Measurements from ENCODE around the gene MEGF9. TPM values are rescaled to one million over a fixed set of nuclear protein-coding genes. Genes with fewer than 3 reads are reported as not detected.
A peak's percentile ranks its signal among the peaks of the same experiment; 100 is the strongest.

Gene MEGF9
- polyA plus RNA-seq, 1 of the 3 experiments (the other 2 are of a cell fraction): 1.8 TPM

DNA sequence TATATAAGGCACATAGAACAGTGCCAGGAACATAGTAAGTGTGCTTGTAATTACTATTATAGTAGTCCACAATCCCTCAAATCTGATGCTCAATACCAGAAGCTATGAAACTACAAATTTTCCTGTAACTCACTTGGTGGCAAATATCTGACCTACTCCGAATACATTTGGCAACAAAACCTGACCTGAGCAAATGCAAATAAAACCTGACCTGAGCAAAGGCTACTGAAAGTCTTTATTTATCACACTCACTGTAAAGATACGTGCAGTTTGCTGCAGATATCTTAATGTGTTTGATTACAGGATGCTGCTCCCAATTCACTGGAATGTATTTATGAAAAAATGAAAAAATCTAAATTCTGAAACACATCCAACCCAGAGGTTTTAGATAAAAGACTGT is 7.1 kb downstream of the MEGF9 start:
- CTCF ChIA-PET: no interaction called here
- TF ChIP-seq NRF1 (IDR thresholded peaks at IDR 0.05; ENCODE audit: low read depth, low read length): no peak
- no peak for TF ChIP-seq RAD21 (IDR thresholded peaks at IDR 0.05; ENCODE audit: low read length)
- no peak for TF ChIP-seq FOXM1 (IDR thresholded peaks at IDR 0.05; ENCODE audit: low read depth)
- no peak for TF ChIP-seq TEAD4 (IDR thresholded peaks at IDR 0.05; ENCODE audit: borderline replicate concordance, insufficient read depth)
- TF ChIP-seq, protein P1, sequence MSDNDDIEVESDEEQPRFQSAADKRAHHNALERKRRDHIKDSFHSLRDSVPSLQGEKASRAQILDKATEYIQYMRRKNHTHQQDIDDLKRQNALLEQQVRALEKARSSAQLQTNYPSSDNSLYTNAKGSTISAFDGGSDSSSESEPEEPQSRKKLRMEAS (IDR thresholded peaks at IDR 0.05; ENCODE audit: low read depth): no peak
- no peak for TF ChIP-seq MXI1 (IDR thresholded peaks at IDR 0.05; ENCODE audit: low read depth, low read length)
- no peak for TF ChIP-seq NFIC (IDR thresholded peaks at IDR 0.05; ENCODE audit: borderline replicate concordance)
- TF ChIP-seq, protein P2, sequence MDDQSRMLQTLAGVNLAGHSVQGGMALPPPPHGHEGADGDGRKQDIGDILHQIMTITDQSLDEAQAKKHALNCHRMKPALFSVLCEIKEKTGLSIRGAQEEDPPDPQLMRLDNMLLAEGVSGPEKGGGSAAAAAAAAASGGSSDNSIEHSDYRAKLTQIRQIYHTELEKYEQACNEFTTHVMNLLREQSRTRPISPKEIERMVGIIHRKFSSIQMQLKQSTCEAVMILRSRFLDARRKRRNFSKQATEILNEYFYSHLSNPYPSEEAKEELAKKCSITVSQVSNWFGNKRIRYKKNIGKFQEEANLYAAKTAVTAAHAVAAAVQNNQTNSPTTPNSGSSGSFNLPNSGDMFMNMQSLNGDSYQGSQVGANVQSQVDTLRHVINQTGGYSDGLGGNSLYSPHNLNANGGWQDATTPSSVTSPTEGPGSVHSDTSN (IDR thresholded peaks at IDR 0.05): no peak
- TF ChIP-seq, protein P3, sequence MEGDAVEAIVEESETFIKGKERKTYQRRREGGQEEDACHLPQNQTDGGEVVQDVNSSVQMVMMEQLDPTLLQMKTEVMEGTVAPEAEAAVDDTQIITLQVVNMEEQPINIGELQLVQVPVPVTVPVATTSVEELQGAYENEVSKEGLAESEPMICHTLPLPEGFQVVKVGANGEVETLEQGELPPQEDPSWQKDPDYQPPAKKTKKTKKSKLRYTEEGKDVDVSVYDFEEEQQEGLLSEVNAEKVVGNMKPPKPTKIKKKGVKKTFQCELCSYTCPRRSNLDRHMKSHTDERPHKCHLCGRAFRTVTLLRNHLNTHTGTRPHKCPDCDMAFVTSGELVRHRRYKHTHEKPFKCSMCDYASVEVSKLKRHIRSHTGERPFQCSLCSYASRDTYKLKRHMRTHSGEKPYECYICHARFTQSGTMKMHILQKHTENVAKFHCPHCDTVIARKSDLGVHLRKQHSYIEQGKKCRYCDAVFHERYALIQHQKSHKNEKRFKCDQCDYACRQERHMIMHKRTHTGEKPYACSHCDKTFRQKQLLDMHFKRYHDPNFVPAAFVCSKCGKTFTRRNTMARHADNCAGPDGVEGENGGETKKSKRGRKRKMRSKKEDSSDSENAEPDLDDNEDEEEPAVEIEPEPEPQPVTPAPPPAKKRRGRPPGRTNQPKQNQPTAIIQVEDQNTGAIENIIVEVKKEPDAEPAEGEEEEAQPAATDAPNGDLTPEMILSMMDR (IDR thresholded peaks at IDR 0.05): no peak
- no peak for TF ChIP-seq TAF1 (IDR thresholded peaks at IDR 0.05; ENCODE audit: borderline replicate concordance, low read depth, low read length)
- TF ChIP-seq, protein P4, sequence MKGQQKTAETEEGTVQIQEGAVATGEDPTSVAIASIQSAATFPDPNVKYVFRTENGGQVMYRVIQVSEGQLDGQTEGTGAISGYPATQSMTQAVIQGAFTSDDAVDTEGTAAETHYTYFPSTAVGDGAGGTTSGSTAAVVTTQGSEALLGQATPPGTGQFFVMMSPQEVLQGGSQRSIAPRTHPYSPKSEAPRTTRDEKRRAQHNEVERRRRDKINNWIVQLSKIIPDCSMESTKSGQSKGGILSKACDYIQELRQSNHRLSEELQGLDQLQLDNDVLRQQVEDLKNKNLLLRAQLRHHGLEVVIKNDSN (IDR thresholded peaks at IDR 0.05; ENCODE audit: borderline replicate concordance, low read depth): no peak
- no peak for TF ChIP-seq JUND (IDR thresholded peaks at IDR 0.05)
- TF ChIP-seq POLR2AphosphoS5 (IDR thresholded peaks at IDR 0.05; ENCODE audit: low read depth, low read length): no peak
- no peak for TF ChIP-seq GATA2 (CRISPR knock-in tag; IDR thresholded peaks at IDR 0.05)
- Histone ChIP-seq H3K9ac (no peak overlapping the region), H3K4me1 (ENCODE audit: control insufficient read depth in 1 of 2, insufficient read depth in 2 of 2, low read depth in 1 of 2, low read length in 1 of 2) (peaks cover 0 to 10% of the 10 kb centered on the region in 2 experiments; a peak in 2 of 4 replicates), H3K27me3 (ENCODE audit: insufficient read depth) (no peaks in the 10 kb centered on the region), H3K9me2 (no peaks in the 10 kb centered on the region), H2AFZ (ENCODE audit: low read depth) (no peak overlapping the region), H3K9me3 (no peaks in the 10 kb centered on the region), H3K27ac (ENCODE audit: low read depth in 2 of 2, low read length in 1 of 2) (no peak overlapping the region), H3K36me3 (replicated peaks in 1 of 2; ENCODE audit: control insufficient read depth in 1 of 2, insufficient read depth in 2 of 2, low read length in 1 of 2) (no peaks in the 10 kb centered on the region), H3K79me2 (ENCODE audit: insufficient read depth) (peaks cover 26% of the 10 kb centered on the region), H4K20me1 (ENCODE audit: insufficient read depth) (no peaks in the 10 kb centered on the region), H3K4me2 (no peak overlapping the region), H3F3A (replicated peaks; ENCODE audit: insufficient read depth) (peaks cover 33% of the 10 kb centered on the region), H3K4me3 (ENCODE audit: low read depth in 2 of 2, low read length in 1 of 2) (no peak overlapping the region)
- DNase-seq: no peak
- 69% methylated on average over 2 of the region's 2 CpGs for WGBS (ENCODE audit: low lambda C conversion rate)
- POLR2A ChIA-PET: no interaction called here

DNA sequence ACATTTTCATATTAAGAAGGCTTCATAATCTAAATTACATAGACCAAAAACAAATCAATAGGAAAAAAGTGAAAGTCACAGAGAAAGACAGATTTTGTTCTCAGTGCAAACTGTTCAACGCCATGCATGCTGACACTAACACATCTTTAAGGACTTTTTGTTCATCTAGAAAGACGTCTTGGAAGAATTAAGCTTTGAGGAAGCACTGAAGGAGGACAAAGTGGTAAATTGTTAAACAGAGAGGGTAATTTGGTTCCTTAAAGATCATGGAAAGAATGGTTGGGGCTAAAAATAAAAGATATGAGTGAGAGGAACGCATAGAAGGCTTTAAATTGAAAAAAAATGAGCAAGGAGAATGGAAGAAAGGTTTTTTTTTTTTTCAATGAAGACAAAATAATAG is 9.1 kb downstream of the MEGF9 start:
- 0 out of 2 replicates have a peak overlapping the region, but pooled peaks have one; percentile 26 for H3K4me2 ChIP-seq
- WGBS (ENCODE audit: low lambda C conversion rate): 47% methylated on average over 3 of the region's 3 CpGs

More for the DNA sequence above, 9.1 kb downstream of the MEGF9 start:
- no peak for DNase-seq
- H3K9me3 ChIP-seq: no peaks in the 10 kb centered on the region
- no peaks in the 10 kb centered on the region for H3K36me3 ChIP-seq (replicated peaks in 1 of 2; ENCODE audit: control insufficient read depth in 1 of 2, insufficient read depth in 2 of 2, low read length in 1 of 2)
- no peak overlapping the region for H3K9ac ChIP-seq
- ChIA-PET CTCF (interaction anchor here (1.0 kb wide), 1 partner anchor 10 kb away, joined by 3 read pairs; no protein-coding TSS in a partner anchor), POLR2A (no interaction called here)
- TF ChIP-seq TEAD4 (IDR thresholded peaks at IDR 0.05; ENCODE audit: borderline replicate concordance, insufficient read depth) (no peak), GATA2 (CRISPR knock-in tag; IDR thresholded peaks at IDR 0.05) (no peak), NFIC (IDR thresholded peaks at IDR 0.05; ENCODE audit: borderline replicate concordance) (no peak)
- TF ChIP-seq, protein P5, sequence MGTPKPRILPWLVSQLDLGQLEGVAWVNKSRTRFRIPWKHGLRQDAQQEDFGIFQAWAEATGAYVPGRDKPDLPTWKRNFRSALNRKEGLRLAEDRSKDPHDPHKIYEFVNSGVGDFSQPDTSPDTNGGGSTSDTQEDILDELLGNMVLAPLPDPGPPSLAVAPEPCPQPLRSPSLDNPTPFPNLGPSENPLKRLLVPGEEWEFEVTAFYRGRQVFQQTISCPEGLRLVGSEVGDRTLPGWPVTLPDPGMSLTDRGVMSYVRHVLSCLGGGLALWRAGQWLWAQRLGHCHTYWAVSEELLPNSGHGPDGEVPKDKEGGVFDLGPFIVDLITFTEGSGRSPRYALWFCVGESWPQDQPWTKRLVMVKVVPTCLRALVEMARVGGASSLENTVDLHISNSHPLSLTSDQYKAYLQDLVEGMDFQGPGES (IDR thresholded peaks at IDR 0.05; ENCODE audit: low read depth, low read length): no peak
- TF ChIP-seq, protein P6, sequence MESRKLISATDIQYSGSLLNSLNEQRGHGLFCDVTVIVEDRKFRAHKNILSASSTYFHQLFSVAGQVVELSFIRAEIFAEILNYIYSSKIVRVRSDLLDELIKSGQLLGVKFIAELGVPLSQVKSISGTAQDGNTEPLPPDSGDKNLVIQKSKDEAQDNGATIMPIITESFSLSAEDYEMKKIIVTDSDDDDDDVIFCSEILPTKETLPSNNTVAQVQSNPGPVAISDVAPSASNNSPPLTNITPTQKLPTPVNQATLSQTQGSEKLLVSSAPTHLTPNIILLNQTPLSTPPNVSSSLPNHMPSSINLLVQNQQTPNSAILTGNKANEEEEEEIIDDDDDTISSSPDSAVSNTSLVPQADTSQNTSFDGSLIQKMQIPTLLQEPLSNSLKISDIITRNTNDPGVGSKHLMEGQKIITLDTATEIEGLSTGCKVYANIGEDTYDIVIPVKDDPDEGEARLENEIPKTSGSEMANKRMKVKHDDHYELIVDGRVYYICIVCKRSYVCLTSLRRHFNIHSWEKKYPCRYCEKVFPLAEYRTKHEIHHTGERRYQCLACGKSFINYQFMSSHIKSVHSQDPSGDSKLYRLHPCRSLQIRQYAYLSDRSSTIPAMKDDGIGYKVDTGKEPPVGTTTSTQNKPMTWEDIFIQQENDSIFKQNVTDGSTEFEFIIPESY (IDR thresholded peaks at IDR 0.05; ENCODE audit: borderline replicate concordance, low read depth): no peak
- H3K27ac ChIP-seq (ENCODE audit: low read depth in 2 of 2, low read length in 1 of 2): peak overlapping the region in 1 of 2 experiments; percentile 27; a peak in 1 of 4 replicates
- H3F3A ChIP-seq (replicated peaks; ENCODE audit: insufficient read depth): peaks cover 26% of the 10 kb centered on the region
- H3K27me3 ChIP-seq (ENCODE audit: insufficient read depth): no peaks in the 10 kb centered on the region
- H3K79me2 ChIP-seq (ENCODE audit: insufficient read depth): peaks cover 18% of the 10 kb centered on the region
- H3K4me1 ChIP-seq (ENCODE audit: control insufficient read depth in 1 of 2, insufficient read depth in 2 of 2, low read depth in 1 of 2, low read length in 1 of 2): peaks cover 0 to 5% of the 10 kb centered on the region in 2 experiments; a peak in 1 of 4 replicates
- no peaks in the 10 kb centered on the region for H3K9me2 ChIP-seq
- H3K4me3 ChIP-seq (ENCODE audit: low read depth in 2 of 2, low read length in 1 of 2): no peak overlapping the region
- H2AFZ ChIP-seq (ENCODE audit: low read depth): peak overlapping the region; percentile 27; the same call in 1 of the 2 replicates
- H4K20me1 ChIP-seq (ENCODE audit: insufficient read depth): no peaks in the 10 kb centered on the region

All from SK-N-SH (cell line).